Astrocyte (in vitro differentiated cells and primary cell): Measurements from ENCODE around the gene PTPRM.

Experiments
- EZH2 ChIP-seq: IDR thresholded peaks from 2 replicates; pipeline ENCODE4 v1.6.1; 2012; ENCODE audit warnings: mild to moderate bottlenecking, low read length, inconsistent platforms; ENCODE audit not compliant: insufficient read depth
- TF ChIP-seq, protein P1 (sequence below): IDR thresholded peaks from 2 replicates; pipeline ENCODE4 v1.5.1; 2011; ENCODE audit warnings: low read depth, mild to moderate bottlenecking, inconsistent platforms, low read length, moderate library complexity; ENCODE audit not compliant: insufficient read depth

DNA sequence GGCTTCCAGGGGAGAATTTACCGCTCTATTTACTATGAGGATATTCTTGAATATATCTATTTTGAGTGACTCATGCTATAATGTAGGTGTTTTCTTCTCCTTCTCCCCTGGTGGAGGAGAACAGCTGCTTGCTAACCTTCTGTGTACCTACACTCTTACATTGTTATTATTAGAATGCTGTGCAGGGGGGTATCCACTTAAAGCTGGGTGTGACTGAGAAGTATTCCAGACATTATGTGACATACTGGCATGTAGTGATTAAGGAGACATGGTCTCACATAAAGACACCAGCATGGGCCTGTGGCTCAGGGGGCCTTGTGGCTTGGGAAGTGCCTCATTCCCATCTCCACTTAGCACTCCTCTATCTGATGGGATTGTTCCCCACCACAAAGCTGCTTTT is 287.9 kb downstream of the PTPRM start:
- TF ChIP-seq, protein P1, sequence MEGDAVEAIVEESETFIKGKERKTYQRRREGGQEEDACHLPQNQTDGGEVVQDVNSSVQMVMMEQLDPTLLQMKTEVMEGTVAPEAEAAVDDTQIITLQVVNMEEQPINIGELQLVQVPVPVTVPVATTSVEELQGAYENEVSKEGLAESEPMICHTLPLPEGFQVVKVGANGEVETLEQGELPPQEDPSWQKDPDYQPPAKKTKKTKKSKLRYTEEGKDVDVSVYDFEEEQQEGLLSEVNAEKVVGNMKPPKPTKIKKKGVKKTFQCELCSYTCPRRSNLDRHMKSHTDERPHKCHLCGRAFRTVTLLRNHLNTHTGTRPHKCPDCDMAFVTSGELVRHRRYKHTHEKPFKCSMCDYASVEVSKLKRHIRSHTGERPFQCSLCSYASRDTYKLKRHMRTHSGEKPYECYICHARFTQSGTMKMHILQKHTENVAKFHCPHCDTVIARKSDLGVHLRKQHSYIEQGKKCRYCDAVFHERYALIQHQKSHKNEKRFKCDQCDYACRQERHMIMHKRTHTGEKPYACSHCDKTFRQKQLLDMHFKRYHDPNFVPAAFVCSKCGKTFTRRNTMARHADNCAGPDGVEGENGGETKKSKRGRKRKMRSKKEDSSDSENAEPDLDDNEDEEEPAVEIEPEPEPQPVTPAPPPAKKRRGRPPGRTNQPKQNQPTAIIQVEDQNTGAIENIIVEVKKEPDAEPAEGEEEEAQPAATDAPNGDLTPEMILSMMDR, result no peak
- TF ChIP-seq EZH2, result no peak
